Diencephalon (tissue), 1 donor: ENCODE data around the gene CYP17A1. TPM values are rescaled to one million over a fixed set of nuclear protein-coding genes. Genes with fewer than 3 reads are reported as not detected.

Experiments used
- small RNA-seq: library from RNA; depleted of rRNA; stranded (forward); fragments of <200 nt; gene quantifications from one replicate; pipeline ENCODE3, GENCODE V24; 2014
- total RNA-seq: library from RNA; depleted of rRNA; stranded (reverse); fragments of >200 nt; gene quantifications from one replicate; pipeline ENCODE4 v1.2.3, GENCODE V29; 2014

Gene CYP17A1, protein sequence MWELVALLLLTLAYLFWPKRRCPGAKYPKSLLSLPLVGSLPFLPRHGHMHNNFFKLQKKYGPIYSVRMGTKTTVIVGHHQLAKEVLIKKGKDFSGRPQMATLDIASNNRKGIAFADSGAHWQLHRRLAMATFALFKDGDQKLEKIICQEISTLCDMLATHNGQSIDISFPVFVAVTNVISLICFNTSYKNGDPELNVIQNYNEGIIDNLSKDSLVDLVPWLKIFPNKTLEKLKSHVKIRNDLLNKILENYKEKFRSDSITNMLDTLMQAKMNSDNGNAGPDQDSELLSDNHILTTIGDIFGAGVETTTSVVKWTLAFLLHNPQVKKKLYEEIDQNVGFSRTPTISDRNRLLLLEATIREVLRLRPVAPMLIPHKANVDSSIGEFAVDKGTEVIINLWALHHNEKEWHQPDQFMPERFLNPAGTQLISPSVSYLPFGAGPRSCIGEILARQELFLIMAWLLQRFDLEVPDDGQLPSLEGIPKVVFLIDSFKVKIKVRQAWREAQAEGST
- not detected for total RNA-seq

GRCh38 chr10:102837230-102837721 lies at the start of gene CYP17A1:
Gene CYP17A1, minus strand, starts transcription at chr10:102837413. Its CDS starts 52 bp downstream, at chr10:102837361.

GRCh38 chr10:102869258-102870198 lies 32.3 kb upstream of the CYP17A1 start, which contains the start of gene AS3MT:
Gene AS3MT, plus strand, starts transcription at chr10:102869470. Its CDS starts 123 bp downstream, at chr10:102869593.

Small RNAs within 50 kb of the gene (small RNA-seq; reads per million reads assigned to genes)
- gene AS3MT (not detected), gene RF00026 (not detected), gene RNU6-1231P (not detected)

Other genes starting within 250 kb of the CYP17A1 start
- gene TRIM8, start 192.9 kb downstream of the CYP17A1 start, total RNA-seq: 50.1 TPM
- 38.8 TPM for gene ARL3, start 123.0 kb downstream of the CYP17A1 start, total RNA-seq
- gene SFXN2, start 122.8 kb downstream of the CYP17A1 start, total RNA-seq: 7.6 TPM
- gene WBP1L, start 93.5 kb downstream of the CYP17A1 start, total RNA-seq: 36.7 TPM
- gene BORCS7, start 16.8 kb upstream of the CYP17A1 start, total RNA-seq: 40.6 TPM
- 11.1 TPM for gene AS3MT, start 32.1 kb upstream of the CYP17A1 start, total RNA-seq
- 10.4 TPM for gene CNNM2, start 80.9 kb upstream of the CYP17A1 start, total RNA-seq